ENCODE measurements around the gene CBX5. TPM values are rescaled to one million over a fixed set of nuclear protein-coding genes. Genes with fewer than 3 reads are reported as not detected.
"Not testable (repeated sequence)": the region's sequence is repeated elsewhere in the genome, so short reads cannot be mapped to it uniquely, and the experiment has no call there.

Gene CBX5
- polyA plus RNA-seq, 1 donor (not counting 4 experiments of a cell fraction or from before 2014, with no cell fraction given): 25.8 TPM

GRCh38 chr12:54238531-54238930 lies 41.4 kb downstream of the CBX5 start:
- FAIRE-seq (no peak), DNase-seq (ENCODE audit: low read depth, low spot score) (no peak)
- H3K27ac ChIP-seq (ENCODE audit: control insufficient read depth, insufficient read depth, low read length): no peak overlapping the region
- H3K4me2 ChIP-seq (ENCODE audit: control insufficient read depth, extremely low read depth, insufficient read depth, low read depth, low read length): no peak overlapping the region
- peaks cover 0 to 25% of the 10 kb centered on the region in 2 experiments for H3K36me3 ChIP-seq (ENCODE audit: control insufficient read depth in 2 of 2, extremely low read depth in 1 of 2, insufficient read depth in 2 of 2, low read length in 2 of 2)
- H3K9me1 ChIP-seq (ENCODE audit: control insufficient read depth, extremely low read depth, insufficient read depth, low read length): no peaks in the 10 kb centered on the region
- dilution Hi-C loops (cut with MboI; ENCODE audit: extremely low pct_ligation_motif_present, low sequenced_read_pairs): no loop called here
- H3K4me3 ChIP-seq (ENCODE audit: control insufficient read depth in 2 of 3, extremely low read depth in 1 of 3, insufficient read depth in 2 of 3, low read depth in 1 of 3, low read length in 3 of 3): no peak overlapping the region
- no peak overlapping the region for H3K9ac ChIP-seq (ENCODE audit: control insufficient read depth, extremely low read depth, insufficient read depth, low read length)
- no peaks in the 10 kb centered on the region for H3K9me3 ChIP-seq (ENCODE audit: control insufficient read depth, low read depth, low read length)
- H3K27me3 ChIP-seq (ENCODE audit: control insufficient read depth, extremely low read depth, insufficient read depth, low read length): no peaks in the 10 kb centered on the region
- no peaks in the 10 kb centered on the region for H3K79me2 ChIP-seq (ENCODE audit: control insufficient read depth, insufficient read depth, low read length)
- no peaks in the 10 kb centered on the region for H4K20me1 ChIP-seq (ENCODE audit: control insufficient read depth, extremely low read depth, insufficient read depth, low read length)
- no peak for TF ChIP-seq CTCF (optimal IDR thresholded peaks at IDR 0.05 in 1 of 3, IDR thresholded peaks at IDR 0.05 in 1 of 3, conservative IDR thresholded peaks at IDR 0.05 in 1 of 3; ENCODE audit: extremely low read depth in 1 of 3, insufficient read depth in 2 of 3, low read length in 3 of 3)
- no peak overlapping the region for H2AFZ ChIP-seq (ENCODE audit: control insufficient read depth, low read length)
- H3K4me1 ChIP-seq (ENCODE audit: control insufficient read depth, extremely low read depth, insufficient read depth, low read length): peaks cover 17% of the 10 kb centered on the region

GRCh38 chr12:54232790-54233189 lies 47.1 kb downstream of the CBX5 start:
- TF ChIP-seq CTCF (optimal IDR thresholded peaks at IDR 0.05 in 1 of 3, IDR thresholded peaks at IDR 0.05 in 1 of 3, conservative IDR thresholded peaks at IDR 0.05 in 1 of 3; ENCODE audit: extremely low read depth in 1 of 3, insufficient read depth in 2 of 3, low read length in 3 of 3) (no peak), EZH2 (IDR thresholded peaks at IDR 0.05; ENCODE audit: low read length) (no peak)
- DNase-seq (ENCODE audit: low read depth, low spot score): no peak
- Histone ChIP-seq H3K27ac (ENCODE audit: control insufficient read depth, insufficient read depth, low read length) (no peak overlapping the region), H3K36me3 (ENCODE audit: control insufficient read depth in 2 of 2, extremely low read depth in 1 of 2, insufficient read depth in 2 of 2, low read length in 2 of 2) (peaks cover 0 to 3% of the 10 kb centered on the region in 2 experiments), H3K9ac (ENCODE audit: control insufficient read depth, extremely low read depth, insufficient read depth, low read length) (no peak overlapping the region), H3K27me3 (ENCODE audit: control insufficient read depth, extremely low read depth, insufficient read depth, low read length) (no peaks in the 10 kb centered on the region), H3K79me2 (ENCODE audit: control insufficient read depth, insufficient read depth, low read length) (no peaks in the 10 kb centered on the region), H3K4me1 (ENCODE audit: control insufficient read depth, extremely low read depth, insufficient read depth, low read length) (peaks cover 15% of the 10 kb centered on the region), H3K4me3 (ENCODE audit: control insufficient read depth in 2 of 3, extremely low read depth in 1 of 3, insufficient read depth in 2 of 3, low read depth in 1 of 3, low read length in 3 of 3) (no peak overlapping the region), H3K4me2 (ENCODE audit: control insufficient read depth, extremely low read depth, insufficient read depth, low read depth, low read length) (no peak overlapping the region), H3K9me3 (ENCODE audit: control insufficient read depth, low read depth, low read length) (no peaks in the 10 kb centered on the region), H4K20me1 (ENCODE audit: control insufficient read depth, extremely low read depth, insufficient read depth, low read length) (no peaks in the 10 kb centered on the region), H2AFZ (ENCODE audit: control insufficient read depth, low read length) (no peak overlapping the region), H3K9me1 (ENCODE audit: control insufficient read depth, extremely low read depth, insufficient read depth, low read length) (no peaks in the 10 kb centered on the region)
- FAIRE-seq: no peak
- dilution Hi-C loops (cut with MboI; ENCODE audit: extremely low pct_ligation_motif_present, low sequenced_read_pairs): no loop called here

- H3K27me3 ChIP-seq (ENCODE audit: control insufficient read depth, extremely low read depth, insufficient read depth, low read length); H2AFZ ChIP-seq (ENCODE audit: control insufficient read depth, low read length); H3K4me2 ChIP-seq (ENCODE audit: control insufficient read depth, extremely low read depth, insufficient read depth, low read depth, low read length); H3K27ac ChIP-seq (ENCODE audit: control insufficient read depth, insufficient read depth, low read length); H3K9me3 ChIP-seq (ENCODE audit: control insufficient read depth, low read depth, low read length); FAIRE-seq; H3K9me1 ChIP-seq (ENCODE audit: control insufficient read depth, extremely low read depth, insufficient read depth, low read length); H3K4me3 ChIP-seq (ENCODE audit: control insufficient read depth in 2 of 3, extremely low read depth in 1 of 3, insufficient read depth in 2 of 3, low read depth in 1 of 3, low read length in 3 of 3); DNase-seq (ENCODE audit: low read depth, low spot score); H4K20me1 ChIP-seq (ENCODE audit: control insufficient read depth, extremely low read depth, insufficient read depth, low read length); H3K79me2 ChIP-seq (ENCODE audit: control insufficient read depth, insufficient read depth, low read length); H3K9ac ChIP-seq (ENCODE audit: control insufficient read depth, extremely low read depth, insufficient read depth, low read length); H3K36me3 ChIP-seq (ENCODE audit: control insufficient read depth in 2 of 2, extremely low read depth in 1 of 2, insufficient read depth in 2 of 2, low read length in 2 of 2); dilution Hi-C loops (cut with MboI; ENCODE audit: extremely low pct_ligation_motif_present, low sequenced_read_pairs): not testable (repeated sequence)
- peaks cover 15% of the 10 kb centered on the region for H3K4me1 ChIP-seq (ENCODE audit: control insufficient read depth, extremely low read depth, insufficient read depth, low read length)
These were observed 48.7 kb downstream of the CBX5 start for GRCh38 chr12:54231269-54231668.

Data from keratinocyte (primary cell).